HG02852 (cell line): ENCODE results near the gene MAP4K2.

Experiments
- ATAC-seq: cut with Tn5 transposase; IDR thresholded peaks from one replicate; pipeline ENCODE4 v1.9.1; 2021; ENCODE audit warnings: mild to moderate bottlenecking, moderate library complexity; ENCODE audit not compliant: unreplicated experiment

The MAP4K2 gene

GRCh38 chr11:64771861-64772260, 31.2 kb downstream of the MAP4K2 start:
- peak; percentile 41 for ATAC-seq

- no peak for ATAC-seq
Observed at GRCh38 chr11:64770120-64770519, 32.9 kb downstream of the MAP4K2 start.

GRCh38 chr11:64769283-64769682, 33.7 kb downstream of the MAP4K2 start:
- no peak for ATAC-seq

- no peak for ATAC-seq
Observed at GRCh38 chr11:64768300-64768694, 34.7 kb downstream of the MAP4K2 start.

- no peak for ATAC-seq
Observed at GRCh38 chr11:64767344-64768299, 35.4 kb downstream of the MAP4K2 start.

GRCh38 chr11:64766881-64767280, 36.1 kb downstream of the MAP4K2 start:
- no peak for ATAC-seq

GRCh38 chr11:64765851-64766665, 37.0 kb downstream of the MAP4K2 start:
- no peak for ATAC-seq

- ATAC-seq, result no peak
Observed at GRCh38 chr11:64765291-64765850, 37.6 kb downstream of the MAP4K2 start.

GRCh38 chr11:64764753-64765152, 38.3 kb downstream of the MAP4K2 start:
- ATAC-seq, result no peak

- ATAC-seq, result no peak
Observed at GRCh38 chr11:64764040-64764611, 38.9 kb downstream of the MAP4K2 start.

- ATAC-seq, result no peak
Observed at GRCh38 chr11:64763526-64764039, 39.4 kb downstream of the MAP4K2 start.

- ATAC-seq, result no peak
Observed at GRCh38 chr11:64762674-64763525, 40.1 kb downstream of the MAP4K2 start.

GRCh38 chr11:64762277-64762673, 40.7 kb downstream of the MAP4K2 start:
- no peak for ATAC-seq

- ATAC-seq, result no peak
Observed at GRCh38 chr11:64760759-64761420, 42.1 kb downstream of the MAP4K2 start.

GRCh38 chr11:64759722-64760719, 43.0 kb downstream of the MAP4K2 start, which contains the start of gene PYGM:
PYGM (minus strand) TSS chr11:64759974; CDS start chr11:64759898, 76 bp downstream.
- ATAC-seq, result no peak

- no peak for ATAC-seq
Observed at GRCh38 chr11:64759131-64759721, 43.8 kb downstream of the MAP4K2 start.

GRCh38 chr11:64758330-64759079, 44.5 kb downstream of the MAP4K2 start:
- ATAC-seq, result no peak
